Lower leg skin (tissue), 4 donors: Measurements from ENCODE around the gene PCBD2. TPM values are rescaled to one million over a fixed set of nuclear protein-coding genes. Genes with fewer than 3 reads are reported as not detected.

Experiments used
- DNase-seq, 2 donors: peaks; one replicate each; pipeline ENCODE4 v3.0.0-alpha.2; 2019; ENCODE audit warnings: low spot score in 2 of 2
- H3K4me3 ChIP-seq: fragments of 200-600 bp; sonication (generic); 2 replicates; pipeline ENCODE4 v1.5.1; 2017; ENCODE audit warnings: mild to moderate bottlenecking, low read depth; ENCODE audit not compliant: poor library complexity, severe bottlenecking
- CTCF ChIP-seq, 3 donors: fragments of 450-650 bp; IDR thresholded peaks; one replicate each; pipeline ENCODE4 v1.5.1; 2016; ENCODE audit warnings: antibody characterized with exemption in 3 of 3, mild to moderate bottlenecking in 3 of 3, moderate library complexity in 2 of 3
- POLR2A ChIP-seq, 2 donors: fragments of 450-650 bp; IDR thresholded peaks; one replicate each; pipeline ENCODE4 v1.6.1; 2016 to 2017; ENCODE audit warnings: antibody characterized with exemption in 2 of 2, mild to moderate bottlenecking in 1 of 2, moderate library complexity in 1 of 2
- WGBS, 2 donors: methylation state at CpG; one replicate each; pipeline ENCODE4 v1.1.5; 2018; 5-methylcytosine and 5-hydroxymethylcytosine counted together
- intact Hi-C: fragments of 100-400 bp; cut with DNase I; formaldehyde crosslinking; loops from one replicate; pipeline ENCODE4 v1.15.0; 2023; ENCODE audit warnings: low total_unique reads
- total RNA-seq, 4 donors: library from RNA; depleted of rRNA; stranded (reverse); fragments of >200 nt; gene quantifications; one replicate each; pipeline ENCODE4 v1.1.0, GENCODE V29; 2016

The PCBD2 gene
- total RNA-seq, 4 donors from 2014 or later: 2.3 to 10.6 (median 5.5) TPM

- WGBS, 2 donors: 70 to 83% methylated on average over 6 of the region's 6 CpGs
- no peak for DNase-seq
- no peak for TF ChIP-seq CTCF (IDR thresholded peaks at IDR 0.05)
- no peak for TF ChIP-seq POLR2A (IDR thresholded peaks at IDR 0.05)
- no peak overlapping the region for H3K4me3 ChIP-seq
- intact Hi-C loops: no loop called here
Measured at GRCh38 chr5:134938030-134938429, 33.1 kb downstream of the PCBD2 start.

GRCh38 chr5:134939500-134939899 lies 34.6 kb downstream of the PCBD2 start:
- no peak for TF ChIP-seq POLR2A (IDR thresholded peaks at IDR 0.05)
- TF ChIP-seq CTCF (IDR thresholded peaks at IDR 0.05): no peak
- H3K4me3 ChIP-seq: no peak overlapping the region
- intact Hi-C loops: no loop called here
- no peak for DNase-seq
- 93 to 100% methylated on average over 1 of the region's 1 CpG for WGBS, 2 donors

- WGBS, 2 donors: 81 to 85% methylated on average over 1 of the region's 1 CpG
- no peak for TF ChIP-seq POLR2A (IDR thresholded peaks at IDR 0.05)
- intact Hi-C loops: no loop called here
Measured at GRCh38 chr5:134943547-134943946, 38.6 kb downstream of the PCBD2 start.

GRCh38 chr5:134944630-134945029 lies 39.7 kb downstream of the PCBD2 start:
- no peak for DNase-seq
- WGBS, 2 donors: 57 to 69% methylated on average over 1 of the region's 1 CpG
- H3K4me3 ChIP-seq: no peak overlapping the region
- TF ChIP-seq POLR2A (IDR thresholded peaks at IDR 0.05): no peak
- TF ChIP-seq CTCF (IDR thresholded peaks at IDR 0.05): no peak
- intact Hi-C loops: no loop called here

More at GRCh38 chr5:134943547-134943946, 38.6 kb downstream of the PCBD2 start:
- H3K4me3 ChIP-seq: no peak overlapping the region
- DNase-seq: no peak

- intact Hi-C loops: no loop called here
- H3K4me3 ChIP-seq: no peak overlapping the region
- TF ChIP-seq POLR2A (IDR thresholded peaks at IDR 0.05): no peak
- no peak for TF ChIP-seq CTCF (IDR thresholded peaks at IDR 0.05)
- DNase-seq: no peak
- WGBS, 2 donors: 79% methylated on average over 2 of the region's 2 CpGs
Measured at GRCh38 chr5:134945041-134945440, 40.1 kb downstream of the PCBD2 start.

- no peak for TF ChIP-seq CTCF (IDR thresholded peaks at IDR 0.05)
- no peak for TF ChIP-seq POLR2A (IDR thresholded peaks at IDR 0.05)
- no peak for DNase-seq
- 44 to 51% methylated on average over 5 of the region's 5 CpGs for WGBS, 2 donors
- H3K4me3 ChIP-seq: no peak overlapping the region
- intact Hi-C loops: no loop called here
Measured at GRCh38 chr5:134948911-134949310, 44.0 kb downstream of the PCBD2 start.
